ENCODE measurements around the gene OGT. TPM values are rescaled to one million over a fixed set of nuclear protein-coding genes. Genes with fewer than 3 reads are reported as not detected.

The OGT gene
- total RNA-seq, 1 experiment from 2014 or later = 143 TPM

DNA sequence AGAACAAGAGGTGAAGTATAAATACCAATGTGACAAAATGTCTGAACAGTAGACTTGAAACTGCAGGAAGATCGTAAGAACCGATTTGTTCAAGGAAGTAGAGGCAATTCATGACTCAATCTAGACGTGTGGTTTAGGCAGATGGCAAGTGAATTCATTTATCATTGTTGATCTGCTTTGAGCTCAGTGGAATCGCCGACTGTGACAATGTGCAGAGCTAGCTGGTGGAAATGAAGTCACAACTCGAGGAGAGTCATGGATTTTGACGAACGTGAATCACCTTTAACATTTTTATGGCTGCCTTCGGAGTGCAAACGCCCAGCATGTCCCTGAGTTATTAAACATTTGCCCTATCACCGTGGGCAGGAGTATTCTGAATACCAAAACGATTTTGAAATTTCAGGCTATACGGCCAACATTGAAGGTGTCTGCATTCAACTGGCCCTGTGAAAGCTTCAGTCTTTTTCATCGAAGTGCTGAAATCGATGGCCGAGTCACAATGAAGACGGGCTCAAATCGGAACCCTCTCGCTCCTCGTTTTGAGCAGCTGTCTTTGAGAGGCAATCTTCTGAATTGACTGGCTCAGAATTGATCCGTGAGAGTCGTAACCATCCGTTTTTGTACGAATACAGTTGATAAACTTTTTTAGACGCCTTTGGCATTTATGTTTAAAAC, 689 bp upstream of the OGT start:
- Histone ChIP-seq H3K36me3 (ENCODE audit: control insufficient read depth in 1 of 2, insufficient read depth in 2 of 2, low read length in 2 of 2) (no peaks in the 10 kb centered on the region), H3K79me2 (ENCODE audit: insufficient read depth, low read length) (peaks cover 49% of the 10 kb centered on the region), H4K20me1 (ENCODE audit: insufficient read depth) (peaks cover 11% of the 10 kb centered on the region), H3K9me3 (ENCODE audit: control insufficient read depth in 1 of 2, insufficient read depth in 1 of 2, low read depth in 1 of 2, low read length in 2 of 2) (no peaks in the 10 kb centered on the region), H2AFZ (ENCODE audit: low read depth, low read length, poor library complexity, severe bottlenecking) (peak overlapping the region; percentile 80), H3K4me1 (ENCODE audit: control insufficient read depth in 1 of 2, insufficient read depth in 2 of 2, low read length in 2 of 2) (peaks cover 0 to 21% of the 10 kb centered on the region in 2 experiments; a peak in 3 of 4 replicates), H3K4me3 (replicated peaks in 1 of 2; ENCODE audit: low read depth in 1 of 2, low read length in 2 of 2) (peak overlapping the region; percentile 86 to 90), H3K9ac (ENCODE audit: low read length) (peak overlapping the region; percentile 95), H3K9me2 (ENCODE audit: insufficient read depth) (no peaks in the 10 kb centered on the region), H3K4me2 (ENCODE audit: low read length) (peak overlapping the region; percentile 87), H3K27ac (ENCODE audit: low read depth, low read length) (peak overlapping the region; percentile 56), H3K27me3 (ENCODE audit: insufficient read depth, low read length) (no peaks in the 10 kb centered on the region)
- ATAC-seq (peak; percentile 39), DNase-seq (ENCODE audit: low read depth, low spot score) (no peak)
- CTCF ChIA-PET = no interaction called here
- TF ChIP-seq, protein P1, sequence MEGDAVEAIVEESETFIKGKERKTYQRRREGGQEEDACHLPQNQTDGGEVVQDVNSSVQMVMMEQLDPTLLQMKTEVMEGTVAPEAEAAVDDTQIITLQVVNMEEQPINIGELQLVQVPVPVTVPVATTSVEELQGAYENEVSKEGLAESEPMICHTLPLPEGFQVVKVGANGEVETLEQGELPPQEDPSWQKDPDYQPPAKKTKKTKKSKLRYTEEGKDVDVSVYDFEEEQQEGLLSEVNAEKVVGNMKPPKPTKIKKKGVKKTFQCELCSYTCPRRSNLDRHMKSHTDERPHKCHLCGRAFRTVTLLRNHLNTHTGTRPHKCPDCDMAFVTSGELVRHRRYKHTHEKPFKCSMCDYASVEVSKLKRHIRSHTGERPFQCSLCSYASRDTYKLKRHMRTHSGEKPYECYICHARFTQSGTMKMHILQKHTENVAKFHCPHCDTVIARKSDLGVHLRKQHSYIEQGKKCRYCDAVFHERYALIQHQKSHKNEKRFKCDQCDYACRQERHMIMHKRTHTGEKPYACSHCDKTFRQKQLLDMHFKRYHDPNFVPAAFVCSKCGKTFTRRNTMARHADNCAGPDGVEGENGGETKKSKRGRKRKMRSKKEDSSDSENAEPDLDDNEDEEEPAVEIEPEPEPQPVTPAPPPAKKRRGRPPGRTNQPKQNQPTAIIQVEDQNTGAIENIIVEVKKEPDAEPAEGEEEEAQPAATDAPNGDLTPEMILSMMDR (IDR thresholded peaks at IDR 0.05 in 2 of 3, conservative IDR thresholded peaks at IDR 0.05 in 1 of 3; ENCODE audit: borderline replicate concordance in 1 of 3, insufficient read depth in 1 of 3, low read depth in 2 of 3, low read length in 2 of 3) = no peak
- TF ChIP-seq EZH2phosphoT487 (IDR thresholded peaks at IDR 0.05; ENCODE audit: borderline replicate concordance) (no peak), FOSL1 (IDR thresholded peaks at IDR 0.05; ENCODE audit: low read depth) (0 out of 2 replicates have a peak, but pooled peaks have one; percentile 16)
- BruUV-seq (replicated peaks) = TSS peak; percentile 96
- intact Hi-C loops (cut with micrococcal nuclease) = no loop called here
- RAD21 ChIA-PET (ENCODE audit: low non-redundant PET in 1 of 2, low total read pairs in 2 of 2, uncharacterized antibody in 2 of 2, unreplicated experiment in 2 of 2) = no interaction called here
- POLR2A ChIA-PET = interaction anchor here (0.6 to 3.8 kb wide), 4 partner anchors 11 to 166 kb away, joined by 3 to 17 read pairs (median 4); partner anchors contain the start of gene TAF1

GRCh38 chrX:71533516-71533850, 579 bp downstream of the OGT start:
- Histone ChIP-seq H3K27ac (ENCODE audit: low read depth, low read length) (peak overlapping the region; percentile 72), H3K27me3 (ENCODE audit: insufficient read depth, low read length) (no peaks in the 10 kb centered on the region), H3K4me3 (replicated peaks in 1 of 2; ENCODE audit: low read depth in 1 of 2, low read length in 2 of 2) (peak overlapping the region; percentile 86 to 90), H3K36me3 (ENCODE audit: control insufficient read depth in 1 of 2, insufficient read depth in 2 of 2, low read length in 2 of 2) (peaks cover 0 to 6% of the 10 kb centered on the region in 2 experiments; a peak in 2 of 4 replicates), H3K79me2 (ENCODE audit: insufficient read depth, low read length) (peaks cover 62% of the 10 kb centered on the region), H4K20me1 (ENCODE audit: insufficient read depth) (peaks cover 19% of the 10 kb centered on the region), H3K4me1 (ENCODE audit: control insufficient read depth in 1 of 2, insufficient read depth in 2 of 2, low read length in 2 of 2) (peaks cover 0 to 21% of the 10 kb centered on the region in 2 experiments; a peak in 3 of 4 replicates), H3K9me2 (ENCODE audit: insufficient read depth) (no peaks in the 10 kb centered on the region), H3K9me3 (ENCODE audit: control insufficient read depth in 1 of 2, insufficient read depth in 1 of 2, low read depth in 1 of 2, low read length in 2 of 2) (no peaks in the 10 kb centered on the region), H3K4me2 (ENCODE audit: low read length) (peak overlapping the region; percentile 87), H2AFZ (ENCODE audit: low read depth, low read length, poor library complexity, severe bottlenecking) (no peak overlapping the region), H3K9ac (ENCODE audit: low read length) (peak overlapping the region; percentile 95)
- intact Hi-C loops (cut with micrococcal nuclease) = no loop called here
- 0 out of 2 replicates have a peak, but pooled peaks have one; percentile 17 for TF ChIP-seq MAX (IDR thresholded peaks at IDR 0.05)
- no peak for TF ChIP-seq CBX3 (IDR thresholded peaks at IDR 0.05; ENCODE audit: low read depth)
- TF ChIP-seq EGR1 (IDR thresholded peaks at IDR 0.05; ENCODE audit: low read depth) = no peak
- TF ChIP-seq ZBTB33 (IDR thresholded peaks at IDR 0.05; ENCODE audit: extremely low read depth, insufficient replicate concordance, low read length) = no peak
- no peak for TF ChIP-seq SRF (IDR thresholded peaks at IDR 0.05; ENCODE audit: low read depth)
- TF ChIP-seq SP1 (IDR thresholded peaks at IDR 0.05; ENCODE audit: low read depth) = no peak
- TF ChIP-seq POLR2A (IDR thresholded peaks at IDR 0.05; ENCODE audit: borderline replicate concordance, extremely low read depth, insufficient read depth, insufficient read length) = no peak
- ChIA-PET POLR2A (interaction anchor here (2.1 to 3.8 kb wide), 2 partner anchors 10 to 167 kb away, joined by 5 to 17 read pairs; partner anchors contain the start of gene TAF1), CTCF (no interaction called here), RAD21 (ENCODE audit: low non-redundant PET in 1 of 2, low total read pairs in 2 of 2, uncharacterized antibody in 2 of 2, unreplicated experiment in 2 of 2) (no interaction called here)
- no peak for DNase-seq (ENCODE audit: low read depth, low spot score)
- ATAC-seq = no peak
- no TSS peak for BruUV-seq (replicated peaks)

Data from HCT116 (cell line).